CD4-positive, CD25-positive, alpha-beta regulatory T cell (primary cell): ENCODE measurements around the gene BAIAP2. TPM values are rescaled to one million over a fixed set of nuclear protein-coding genes. Genes with fewer than 3 reads are reported as not detected.
A peak's percentile ranks its signal among the peaks of the same experiment; 100 is the strongest.

Experiments used
- ATAC-seq, 2 donors: fragments of 150-1000 bp; cut with Tn5 transposase; one replicate each; pipeline ENCODE4 v1.10.0; 2021; ENCODE audit warnings: low read depth in 2 of 2, moderate number of reproducible peaks in 2 of 2, moderate library complexity in 1 of 2
- DNase-seq, 3 donors: peaks; one replicate each; pipeline versions ENCODE4 v3.0.0 to v3.0.0-alpha.2; 2012 to 2022; ENCODE audit warnings: mixed read lengths in 1 of 3
- H3K27ac ChIP-seq: one replicate; pipeline ENCODE4 v1.7.0; 2013; ENCODE audit warnings: mild to moderate bottlenecking, low read length; ENCODE audit not compliant: insufficient read depth, poor library complexity, severe bottlenecking
- H3K27me3 ChIP-seq: one replicate; pipeline ENCODE4 v1.7.0; 2013; ENCODE audit warnings: low read length; ENCODE audit not compliant: control insufficient read depth, insufficient read depth
- H3K36me3 ChIP-seq: one replicate; pipeline ENCODE4 v1.7.0; 2013; ENCODE audit warnings: mild to moderate bottlenecking, low read length, moderate library complexity; ENCODE audit not compliant: control insufficient read depth, insufficient read depth
- H3K4me1 ChIP-seq: 2 replicates; pipeline ENCODE4 v1.7.0; 2013; ENCODE audit warnings: mild to moderate bottlenecking, low read length; ENCODE audit not compliant: insufficient read depth, control insufficient read depth, poor library complexity, severe bottlenecking
- H3K4me3 ChIP-seq: one replicate; pipeline ENCODE4 v1.7.0; 2013; ENCODE audit warnings: low read depth, mild to moderate bottlenecking, low read length, moderate library complexity
- H3K9me3 ChIP-seq, 2 experiments: 1 replicate in 1 of 2; 2 replicates in 1 of 2; pipeline ENCODE4 v1.7.0; 2013; ENCODE audit warnings: low read length in 2 of 2, mild to moderate bottlenecking in 1 of 2, moderate library complexity in 1 of 2; ENCODE audit not compliant: control insufficient read depth in 2 of 2
- H3K27ac Mint-ChIP-seq, 3 donors: one replicate each; pipeline ENCODE4 v1.8.0; 2020 to 2022; ENCODE audit warnings: mild to moderate bottlenecking in 3 of 3, mixed read lengths in 3 of 3, moderate library complexity in 2 of 3
- H3K27me3 Mint-ChIP-seq: one replicate; pipeline ENCODE4 v1.8.0; 2022; ENCODE audit warnings: mild to moderate bottlenecking, mixed read lengths
- H3K36me3 Mint-ChIP-seq: one replicate; pipeline ENCODE4 v1.8.0; 2020; ENCODE audit warnings: mixed read lengths
- H3K4me1 Mint-ChIP-seq, 4 donors: one replicate each; pipeline ENCODE4 v1.8.0; 2020 to 2022; ENCODE audit warnings: mixed read lengths in 4 of 4, mild to moderate bottlenecking in 1 of 4
- H3K4me3 Mint-ChIP-seq, 4 donors: one replicate each; pipeline ENCODE4 v1.8.0; 2020 to 2022; ENCODE audit warnings: mild to moderate bottlenecking in 4 of 4, mixed read lengths in 4 of 4, moderate library complexity in 3 of 4
- H3K9me3 Mint-ChIP-seq, 7 donors: one replicate each; pipeline ENCODE4 v1.8.0; 2020 to 2022; ENCODE audit warnings: mixed read lengths in 7 of 7, mild to moderate bottlenecking in 3 of 7, moderate library complexity in 2 of 7
- polyA plus RNA-seq, 4 donors: library from polyadenylated mRNA; unstranded; fragments of 300-500 nt; fragmentation: Illumina TruSeq; gene quantifications; one replicate each; pipeline ENCODE4 v1.2.3, GENCODE V29; 2021
- total RNA-seq: library from RNA; stranded (reverse); gene quantifications from one replicate; pipeline ENCODE4 v1.2.3, GENCODE V29; 2022

Gene BAIAP2
- total and polyA plus RNA-seq, 5 donors from 2014 or later, result 1.5 to 6.8 (median 1.7) TPM

- ATAC-seq (no peak), DNase-seq (no peak)
- Mint-ChIP-seq H3K27ac (no peak overlapping the region), H3K36me3 (no peaks in the 10 kb centered on the region), H3K4me3 (no peak overlapping the region), H3K4me1 (peaks cover 0 to 4% (median 0%) of the 10 kb centered on the region in 4 donors), H3K27me3 (no peaks in the 10 kb centered on the region), H3K9me3 (peaks cover 0 to 1% (median 0%) of the 10 kb centered on the region in 7 donors)
- no peak overlapping the region for H3K4me3 ChIP-seq
- H3K27ac ChIP-seq, result no peak overlapping the region
- no peaks in the 10 kb centered on the region for H3K36me3 ChIP-seq
- no peaks in the 10 kb centered on the region for H3K27me3 ChIP-seq
- H3K9me3 ChIP-seq, result no peaks in the 10 kb centered on the region
- H3K4me1 ChIP-seq, result peaks cover 15% of the 10 kb centered on the region
These were observed 81.8 kb downstream of the BAIAP2 start for GRCh38 chr17:81116704-81117103.

GRCh38 chr17:81117672-81118198, 82.8 kb downstream of the BAIAP2 start:
- no peaks in the 10 kb centered on the region for H3K36me3 ChIP-seq
- no peaks in the 10 kb centered on the region for H3K9me3 ChIP-seq
- Mint-ChIP-seq H3K27me3 (no peaks in the 10 kb centered on the region), H3K4me3 (no peak overlapping the region), H3K36me3 (no peaks in the 10 kb centered on the region), H3K4me1 (peaks cover 0 to 4% (median 0%) of the 10 kb centered on the region in 4 donors), H3K9me3 (peaks cover 0 to 1% (median 0%) of the 10 kb centered on the region in 7 donors), H3K27ac (no peak overlapping the region)
- H3K4me3 ChIP-seq, result no peak overlapping the region
- no peak for ATAC-seq
- peaks cover 15% of the 10 kb centered on the region for H3K4me1 ChIP-seq
- no peak overlapping the region for H3K27ac ChIP-seq
- DNase-seq, result no peak
- H3K27me3 ChIP-seq, result no peaks in the 10 kb centered on the region

GRCh38 chr17:81118308-81119221, 83.6 kb downstream of the BAIAP2 start:
- Mint-ChIP-seq H3K36me3 (no peaks in the 10 kb centered on the region), H3K9me3 (peaks cover 0 to 2% (median 0%) of the 10 kb centered on the region in 7 donors), H3K4me3 (peak overlapping the region in 2 of 4 donors; percentile 41 to 48), H3K27me3 (no peaks in the 10 kb centered on the region), H3K27ac (peak overlapping the region in 1 of 3 donors; percentile 51), H3K4me1 (peaks cover 0 to 4% (median 0%) of the 10 kb centered on the region in 4 donors)
- Histone ChIP-seq H3K4me1 (peaks cover 15% of the 10 kb centered on the region), H3K27me3 (no peaks in the 10 kb centered on the region), H3K4me3 (no peak overlapping the region), H3K27ac (no peak overlapping the region), H3K9me3 (no peaks in the 10 kb centered on the region), H3K36me3 (no peaks in the 10 kb centered on the region)
- ATAC-seq (no peak), DNase-seq (no peak)

- Mint-ChIP-seq H3K27me3 (no peaks in the 10 kb centered on the region), H3K4me3 (peak overlapping the region; percentile 56 to 78 (median 68)), H3K4me1 (peaks cover 0 to 4% (median 0%) of the 10 kb centered on the region in 4 donors), H3K9me3 (peaks cover 0 to 2% (median 0%) of the 10 kb centered on the region in 7 donors), H3K36me3 (no peaks in the 10 kb centered on the region), H3K27ac (peak overlapping the region in 2 of 3 donors; percentile 83)
- Histone ChIP-seq H3K4me1 (peaks cover 15% of the 10 kb centered on the region), H3K27ac (no peak overlapping the region), H3K36me3 (no peaks in the 10 kb centered on the region), H3K9me3 (no peaks in the 10 kb centered on the region), H3K4me3 (no peak overlapping the region), H3K27me3 (no peaks in the 10 kb centered on the region)
- ATAC-seq (peak; percentile 55 to 69), DNase-seq (peak; percentile 66 to 79 (median 76))
These were observed 84.5 kb downstream of the BAIAP2 start for GRCh38 chr17:81119223-81120148.

GRCh38 chr17:81120149-81120484, 85.2 kb downstream of the BAIAP2 start:
- no peak overlapping the region for H3K27ac ChIP-seq
- H3K36me3 ChIP-seq, result no peaks in the 10 kb centered on the region
- Mint-ChIP-seq H3K27me3 (no peaks in the 10 kb centered on the region), H3K4me3 (no peak overlapping the region), H3K9me3 (peaks cover 0 to 2% (median 0%) of the 10 kb centered on the region in 7 donors), H3K36me3 (no peaks in the 10 kb centered on the region), H3K4me1 (peaks cover 0 to 4% (median 0%) of the 10 kb centered on the region in 4 donors), H3K27ac (no peak overlapping the region)
- peaks cover 15% of the 10 kb centered on the region for H3K4me1 ChIP-seq
- DNase-seq (no peak), ATAC-seq (no peak)
- no peak overlapping the region for H3K4me3 ChIP-seq
- no peaks in the 10 kb centered on the region for H3K9me3 ChIP-seq
- no peaks in the 10 kb centered on the region for H3K27me3 ChIP-seq

- Mint-ChIP-seq H3K36me3 (no peaks in the 10 kb centered on the region), H3K4me1 (peaks cover 0 to 4% (median 0%) of the 10 kb centered on the region in 4 donors), H3K4me3 (no peak overlapping the region), H3K9me3 (peaks cover 0 to 2% (median 0%) of the 10 kb centered on the region in 7 donors), H3K27ac (no peak overlapping the region), H3K27me3 (no peaks in the 10 kb centered on the region)
- H3K9me3 ChIP-seq, result no peaks in the 10 kb centered on the region
- DNase-seq (no peak), ATAC-seq (no peak)
- peaks cover 15% of the 10 kb centered on the region for H3K4me1 ChIP-seq
- H3K36me3 ChIP-seq, result no peaks in the 10 kb centered on the region
- no peaks in the 10 kb centered on the region for H3K27me3 ChIP-seq
- no peak overlapping the region for H3K27ac ChIP-seq
- no peak overlapping the region for H3K4me3 ChIP-seq
These were observed 86.0 kb downstream of the BAIAP2 start for GRCh38 chr17:81120695-81121621.
